H9 (cell line): ENCODE results near the gene KRT34. TPM values are rescaled to one million over a fixed set of nuclear protein-coding genes. Genes with fewer than 3 reads are reported as not detected.
A peak's percentile ranks its signal among the peaks of the same experiment; 100 is the strongest.

Experiments used
- DNase-seq: peaks from one replicate; pipeline ENCODE4 v3.0.0-alpha.2; 2017
- H2AFZ ChIP-seq: one replicate; pipeline ENCODE4 v1.6.1; 2013; ENCODE audit warnings: mild to moderate bottlenecking, low read length, control low read depth, moderate library complexity
- H2AK5ac ChIP-seq: 2 replicates; pipeline ENCODE4 v1.6.1; 2013; ENCODE audit warnings: low read length, control low read depth, mixed read lengths; ENCODE audit not compliant: insufficient read length
- H2BK120ac ChIP-seq: one replicate; pipeline ENCODE4 v1.6.1; 2013; ENCODE audit warnings: low read depth, mild to moderate bottlenecking, low read length, control low read depth, inconsistent platforms; ENCODE audit not compliant: poor library complexity, severe bottlenecking
- H2BK12ac ChIP-seq: 2 replicates; pipeline ENCODE4 v1.6.1; 2013; ENCODE audit warnings: low read length, control low read depth, mixed read lengths, low read depth; ENCODE audit not compliant: insufficient read length
- H2BK15ac ChIP-seq: 2 replicates; pipeline ENCODE4 v1.6.1; 2013; ENCODE audit warnings: low read depth, low read length, control low read depth
- H2BK20ac ChIP-seq: one replicate; pipeline ENCODE4 v1.6.1; 2013; ENCODE audit warnings: low read depth, mild to moderate bottlenecking, low read length, control low read depth, inconsistent platforms; ENCODE audit not compliant: poor library complexity, severe bottlenecking
- H2BK5ac ChIP-seq: 2 replicates; pipeline ENCODE4 v1.6.1; 2013; ENCODE audit warnings: low read length, control low read depth, mixed read lengths; ENCODE audit not compliant: insufficient read length
- H3K14ac ChIP-seq: 2 replicates; pipeline ENCODE4 v1.6.1; 2013; ENCODE audit warnings: low read length, control low read depth; ENCODE audit not compliant: insufficient read depth
- H3K18ac ChIP-seq: 2 replicates; pipeline ENCODE4 v1.6.1; 2013; ENCODE audit warnings: low read depth, mild to moderate bottlenecking, mixed read lengths, low read length, control low read depth; ENCODE audit not compliant: insufficient read length
- H3K23ac ChIP-seq: 2 replicates; pipeline ENCODE4 v1.6.1; 2013; ENCODE audit warnings: low read length, control low read depth, mixed read lengths, low read depth; ENCODE audit not compliant: insufficient read length
- H3K23me2 ChIP-seq: 2 replicates; pipeline ENCODE4 v1.6.1; 2013; ENCODE audit warnings: low read depth, mild to moderate bottlenecking, mixed read lengths, low read length, control low read depth; ENCODE audit not compliant: insufficient read length, poor library complexity, severe bottlenecking
- H3K27ac ChIP-seq: 2 replicates; pipeline ENCODE4 v1.5.1; 2013; ENCODE audit warnings: low read length, control low read depth, mixed read lengths, low read depth; ENCODE audit not compliant: insufficient read length
- H3K27me3 ChIP-seq: 2 replicates; pipeline ENCODE4 v1.6.1; 2013; ENCODE audit warnings: low read length, control low read depth, inconsistent platforms; ENCODE audit not compliant: insufficient read depth
- H3K4ac ChIP-seq: 2 replicates; pipeline ENCODE4 v1.6.1; 2013; ENCODE audit warnings: low read depth, mild to moderate bottlenecking, control low read depth, inconsistent platforms, low read length, moderate library complexity
- H3K4me1 ChIP-seq: 2 replicates; pipeline ENCODE4 v1.6.1; 2013; ENCODE audit warnings: low read length, control low read depth, inconsistent platforms; ENCODE audit not compliant: insufficient read depth
- H3K4me2 ChIP-seq: 2 replicates; pipeline ENCODE4 v1.6.1; 2013; ENCODE audit warnings: low read length, control low read depth, mixed read lengths; ENCODE audit not compliant: insufficient read length, insufficient read depth
- H3K56ac ChIP-seq: 2 replicates; pipeline ENCODE4 v1.6.1; 2013; ENCODE audit warnings: low read depth, mild to moderate bottlenecking, mixed read lengths, low read length, control low read depth; ENCODE audit not compliant: insufficient read length
- H3K79me1 ChIP-seq: 2 replicates; pipeline ENCODE4 v1.6.1; 2013; ENCODE audit warnings: low read depth, mild to moderate bottlenecking, moderate library complexity, low read length, control low read depth, inconsistent platforms; ENCODE audit not compliant: insufficient read depth, poor library complexity, severe bottlenecking
- H3K79me2 ChIP-seq: 2 replicates; pipeline ENCODE4 v1.6.1; 2013; ENCODE audit warnings: low read length, control low read depth, inconsistent platforms; ENCODE audit not compliant: insufficient read depth
- H3K9ac ChIP-seq: 2 replicates; pipeline ENCODE4 v1.6.1; 2013; ENCODE audit warnings: low read length, control low read depth, mixed read lengths; ENCODE audit not compliant: insufficient read length; ENCODE audit errors: extremely low read depth
- H3K9me3 ChIP-seq: one replicate; pipeline ENCODE4 v1.6.1; 2013; ENCODE audit warnings: low read depth, low read length, inconsistent platforms; ENCODE audit not compliant: control insufficient read depth
- H3T11ph ChIP-seq: one replicate; pipeline ENCODE4 v1.6.1; 2013; ENCODE audit warnings: mild to moderate bottlenecking, low read length, control low read depth, inconsistent platforms
- H4K20me1 ChIP-seq: one replicate; pipeline ENCODE4 v1.6.1; 2013; ENCODE audit not compliant: control insufficient read depth, insufficient read length, insufficient read depth
- H4K5ac ChIP-seq: 2 replicates; pipeline ENCODE4 v1.6.1; 2013; ENCODE audit warnings: low read depth, mild to moderate bottlenecking, mixed read lengths, low read length, control low read depth; ENCODE audit not compliant: insufficient read length
- H4K8ac ChIP-seq: replicated peaks from 2 replicates; pipeline ENCODE4 v1.6.1; 2013; ENCODE audit warnings: low read length, control low read depth, mixed read lengths, low read depth; ENCODE audit not compliant: insufficient read length
- H4K91ac ChIP-seq: 2 replicates; pipeline ENCODE4 v1.6.1; 2013; ENCODE audit warnings: low read depth, mild to moderate bottlenecking, moderate library complexity, mixed read lengths, low read length, control low read depth; ENCODE audit not compliant: insufficient read length
- H3K27ac Mint-ChIP-seq, 3 experiments: 2 replicates in 2 of 3; 3 replicates in 1 of 3; pipeline ENCODE4 v1.8.0; 2020 to 2021; ENCODE audit warnings: mixed read lengths in 3 of 3, mild to moderate bottlenecking in 1 of 3, moderate library complexity in 1 of 3
- H3K27me3 Mint-ChIP-seq: 2 replicates; pipeline ENCODE4 v1.8.0; 2021; ENCODE audit warnings: low read depth, mild to moderate bottlenecking, moderate library complexity, mixed read lengths
- H3K36me3 Mint-ChIP-seq, 3 experiments: 2 replicates in 2 of 3; 3 replicates in 1 of 3; pipeline ENCODE4 v1.8.0; 2020 to 2021; ENCODE audit warnings: low read depth in 3 of 3, mixed read lengths in 3 of 3; ENCODE audit not compliant: insufficient read depth in 1 of 3
- H3K4me1 Mint-ChIP-seq, 2 experiments: 2 replicates each; pipeline ENCODE4 v1.8.0; 2020; ENCODE audit warnings: mixed read lengths in 2 of 2
- H3K4me3 Mint-ChIP-seq, 2 experiments: 2 replicates in 1 of 2; 3 replicates in 1 of 2; pipeline ENCODE4 v1.8.0; 2020 to 2021; ENCODE audit warnings: mild to moderate bottlenecking in 2 of 2, mixed read lengths in 2 of 2, moderate library complexity in 1 of 2
- H3K9me3 Mint-ChIP-seq, 2 experiments: 2 replicates in 1 of 2; 3 replicates in 1 of 2; pipeline ENCODE4 v1.8.0; 2020; ENCODE audit warnings: mild to moderate bottlenecking in 2 of 2, mixed read lengths in 2 of 2, moderate library complexity in 1 of 2
- WGBS: extraction: QIAGEN DNeasy Blood & Tissue Kit; methylation state at CpG from one replicate; pipeline ENCODE4 v1.1.7; 2013; ENCODE audit warnings: missing lambda C conversion rate, low lambda C conversion rate, mixed read lengths; ENCODE audit not compliant: insufficient read length; ENCODE audit errors: extremely low coverage; 5-methylcytosine and 5-hydroxymethylcytosine counted together
- total RNA-seq: library from RNA; stranded (reverse); gene quantifications from 2 replicates; pipeline ENCODE4 v1.2.1, GENCODE V29; 2021
- TF ChIP-seq, protein P1 (sequence below): fragments of 200-600 bp; sonication (generic); conservative IDR thresholded peaks from 3 replicates; pipeline ENCODE4 v1.8.0; 2021; ENCODE audit warnings: antibody characterized with exemption, mild to moderate bottlenecking

Gene KRT34
- total RNA-seq, 1 experiment from 2014 or later: not detected

DNA sequence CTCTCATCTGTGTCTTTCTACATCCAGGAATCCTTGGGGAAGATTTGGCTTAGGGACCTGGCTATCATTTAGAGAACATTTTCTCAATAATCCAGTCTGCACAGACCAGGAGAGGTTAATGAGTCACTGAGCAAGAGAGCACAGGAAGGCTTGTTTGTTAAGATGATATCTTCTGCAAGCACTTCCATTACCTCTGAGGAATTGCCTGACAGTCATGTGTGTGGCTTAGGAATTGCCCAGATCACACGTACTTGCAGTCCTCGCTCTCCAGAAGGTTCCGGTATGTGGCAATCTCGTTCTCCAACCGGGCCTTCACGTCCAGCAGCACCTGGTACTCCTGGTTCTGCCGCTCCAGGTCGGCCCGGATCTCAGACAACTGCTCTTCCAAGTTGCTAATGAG, 39.0 kb upstream of the KRT34 start:
- Histone ChIP-seq H4K5ac (no peak overlapping the region), H3K4me2 (no peak overlapping the region)
- H3K27me3 Mint-ChIP-seq: peaks cover 11% of the 10 kb centered on the region

More for the DNA sequence above, 39.0 kb upstream of the KRT34 start:
- no peak overlapping the region for H2BK15ac ChIP-seq
- no peak overlapping the region for H3K27ac ChIP-seq
- H2BK20ac ChIP-seq: no peak overlapping the region
- H4K20me1 ChIP-seq: no peaks in the 10 kb centered on the region
- DNase-seq: no peak
- no peaks in the 10 kb centered on the region for H3K79me2 ChIP-seq
- H3K27me3 ChIP-seq: no peaks in the 10 kb centered on the region
- peak overlapping the region in 1 of 3 experiments; percentile 9; a peak in 2 of 7 replicates for H3K27ac Mint-ChIP-seq
- no peaks in the 10 kb centered on the region for H3K9me3 Mint-ChIP-seq
- H3T11ph ChIP-seq: no peak overlapping the region
- H3K4me1 Mint-ChIP-seq: peaks cover 8% of the 10 kb centered on the region in 2 experiments; a peak in 3 of 4 replicates
- no peak overlapping the region for H3K4me3 Mint-ChIP-seq
- H2BK12ac ChIP-seq: no peak overlapping the region
- TF ChIP-seq, protein P1, sequence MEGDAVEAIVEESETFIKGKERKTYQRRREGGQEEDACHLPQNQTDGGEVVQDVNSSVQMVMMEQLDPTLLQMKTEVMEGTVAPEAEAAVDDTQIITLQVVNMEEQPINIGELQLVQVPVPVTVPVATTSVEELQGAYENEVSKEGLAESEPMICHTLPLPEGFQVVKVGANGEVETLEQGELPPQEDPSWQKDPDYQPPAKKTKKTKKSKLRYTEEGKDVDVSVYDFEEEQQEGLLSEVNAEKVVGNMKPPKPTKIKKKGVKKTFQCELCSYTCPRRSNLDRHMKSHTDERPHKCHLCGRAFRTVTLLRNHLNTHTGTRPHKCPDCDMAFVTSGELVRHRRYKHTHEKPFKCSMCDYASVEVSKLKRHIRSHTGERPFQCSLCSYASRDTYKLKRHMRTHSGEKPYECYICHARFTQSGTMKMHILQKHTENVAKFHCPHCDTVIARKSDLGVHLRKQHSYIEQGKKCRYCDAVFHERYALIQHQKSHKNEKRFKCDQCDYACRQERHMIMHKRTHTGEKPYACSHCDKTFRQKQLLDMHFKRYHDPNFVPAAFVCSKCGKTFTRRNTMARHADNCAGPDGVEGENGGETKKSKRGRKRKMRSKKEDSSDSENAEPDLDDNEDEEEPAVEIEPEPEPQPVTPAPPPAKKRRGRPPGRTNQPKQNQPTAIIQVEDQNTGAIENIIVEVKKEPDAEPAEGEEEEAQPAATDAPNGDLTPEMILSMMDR: no peak
- no peak overlapping the region for H2BK5ac ChIP-seq
- no peaks in the 10 kb centered on the region for H3K23me2 ChIP-seq
- H3K23ac ChIP-seq: no peak overlapping the region
- WGBS: no CpG with 5 or more reads among the region's 9 CpGs
- H3K36me3 Mint-ChIP-seq: no peaks in the 10 kb centered on the region
- H4K91ac ChIP-seq: no peak overlapping the region
- no peak overlapping the region for H4K8ac ChIP-seq
- H3K9ac ChIP-seq: no peak overlapping the region
- no peak overlapping the region for H3K14ac ChIP-seq
- no peak overlapping the region for H2BK120ac ChIP-seq
- H3K4me1 ChIP-seq: no peaks in the 10 kb centered on the region
- H3K9me3 ChIP-seq: no peaks in the 10 kb centered on the region
- no peak overlapping the region for H2AFZ ChIP-seq
- H3K4ac ChIP-seq: no peak overlapping the region
- H3K56ac ChIP-seq: no peak overlapping the region
- H2AK5ac ChIP-seq: no peak overlapping the region
- peak overlapping the region; percentile 27 for H3K18ac ChIP-seq
- no peaks in the 10 kb centered on the region for H3K79me1 ChIP-seq
